OCI-LY7 (cell line): Measurements from ENCODE around the gene POLR1H.

ENCODE experiments used
- CTCF ChIP-seq: fragments of 200-600 bp; sonication (generic); conservative IDR thresholded peaks from 2 replicates; pipeline ENCODE4 v1.5.1; 2014; ENCODE audit warnings: mild to moderate bottlenecking, antibody characterized with exemption, low read length, moderate library complexity, mixed read lengths
- EZH2phosphoT487 ChIP-seq: fragments of 200-600 bp; sonication (generic); IDR thresholded peaks from 2 replicates; pipeline ENCODE4 v1.6.1; 2018; ENCODE audit warnings: low read depth, borderline replicate concordance, mild to moderate bottlenecking, mixed run types, antibody characterized with exemption, low read length, moderate library complexity, mixed read lengths

GRCh38 chr6:30093951-30094661, 33.0 kb downstream of the POLR1H start:
- TF ChIP-seq CTCF: no peak
- no peak for TF ChIP-seq EZH2phosphoT487
